OCI-LY7 (cell line): Measurements from ENCODE around the gene BRCA1. TPM values are rescaled to one million over a fixed set of nuclear protein-coding genes. Genes with fewer than 3 reads are reported as not detected.
"Not testable (repeated sequence)": the region's sequence is repeated elsewhere in the genome, so short reads cannot be mapped to it uniquely, and the experiment has no call there.

ENCODE experiments used
- BruUV-seq: library from RNA; stranded (reverse); fragments of 400-500 nt; replicated peaks from 2 replicates; lab custom pipeline; 2021; lab: Mats Ljungman, UMichigan
- CTCF ChIA-PET: fragments of 300-600 bp; sonication (Branson Sonifier 250); formaldehyde crosslinking; loops from one replicate; lab custom pipeline; 2022; ENCODE audit warnings: antibody characterized with exemption; ENCODE audit not compliant: unreplicated experiment; lab: Charles Lee
- POLR2A ChIA-PET: fragments of 300-600 bp; sonication (Branson Sonifier 250); formaldehyde crosslinking; loops from one replicate; lab custom pipeline; 2022; ENCODE audit warnings: antibody characterized with exemption; lab: Charles Lee
- DNase-seq: peaks from one replicate; pipeline ENCODE4 v3.0.0-alpha.2; 2015; ENCODE audit warnings: low spot score
- H2AFZ ChIP-seq: fragments of 200-600 bp; sonication (generic), shearing (Covaris generic); 2 replicates; pipeline ENCODE4 v1.6.1; 2014; ENCODE audit warnings: mild to moderate bottlenecking, antibody characterized with exemption, low read length, moderate library complexity
- H3K27ac ChIP-seq: fragments of 200-600 bp; sonication (generic); 2 replicates; pipeline ENCODE4 v1.5.1; 2014; ENCODE audit warnings: mixed run types, low read depth, mild to moderate bottlenecking, moderate library complexity, low read length, inconsistent platforms; ENCODE audit not compliant: poor library complexity, severe bottlenecking
- H3K36me3 ChIP-seq: fragments of 200-600 bp; sonication (generic); 2 replicates; pipeline ENCODE4 v1.6.1; 2014; ENCODE audit warnings: mild to moderate bottlenecking, antibody characterized with exemption, low read length, moderate library complexity, mixed read lengths; ENCODE audit not compliant: insufficient read depth
- H3K4me1 ChIP-seq: fragments of 200-600 bp; sonication (generic); 2 replicates; pipeline ENCODE4 v1.5.1; 2014; ENCODE audit warnings: mild to moderate bottlenecking, low read length; ENCODE audit not compliant: insufficient read depth, poor library complexity, severe bottlenecking
- H3K4me2 ChIP-seq: fragments of 200-600 bp; sonication (generic); 2 replicates; pipeline ENCODE4 v1.6.1; 2014; ENCODE audit warnings: mild to moderate bottlenecking, low read length
- H3K4me3 ChIP-seq: fragments of 200-600 bp; sonication (generic); 2 replicates; pipeline ENCODE4 v1.5.1; 2014; ENCODE audit warnings: mild to moderate bottlenecking, low read depth, low read length; ENCODE audit not compliant: poor library complexity, severe bottlenecking
- H3K79me2 ChIP-seq: fragments of 200-600 bp; sonication (generic); 2 replicates; pipeline ENCODE4 v1.6.1; 2016; ENCODE audit warnings: low read depth, mild to moderate bottlenecking, low read length, moderate library complexity, mixed read lengths; ENCODE audit not compliant: insufficient read depth
- H3K9me2 ChIP-seq: fragments of 200-600 bp; sonication (generic); 2 replicates; pipeline ENCODE4 v1.6.1; 2016; ENCODE audit warnings: mild to moderate bottlenecking, low read length, mixed read lengths; ENCODE audit not compliant: insufficient read depth
- H3K9me3 ChIP-seq: fragments of 200-600 bp; sonication (generic); 2 replicates; pipeline ENCODE4 v1.6.1; 2014; ENCODE audit warnings: mild to moderate bottlenecking, mixed run types, low read length, mixed read lengths
- H4K20me1 ChIP-seq: fragments of 200-600 bp; sonication (generic); 2 replicates; pipeline ENCODE4 v1.6.1; 2014; ENCODE audit warnings: mild to moderate bottlenecking, antibody characterized with exemption, low read length, moderate library complexity, mixed read lengths; ENCODE audit not compliant: insufficient read depth
- EZH2phosphoT487 ChIP-seq: fragments of 200-600 bp; sonication (generic); IDR thresholded peaks from 2 replicates; pipeline ENCODE4 v1.6.1; 2018; ENCODE audit warnings: low read depth, borderline replicate concordance, mild to moderate bottlenecking, mixed run types, antibody characterized with exemption, low read length, moderate library complexity, mixed read lengths
- intact Hi-C: fragments of 100-400 bp; cut with micrococcal nuclease; formaldehyde crosslinking; loops from one replicate; pipeline ENCODE4 v1.10.0; 2022; ENCODE audit not compliant: unreplicated experiment
- total RNA-seq, 2 experiments: library from RNA; depleted of rRNA in 1 of 2; stranded (reverse); fragments of >200 nt in 1 of 2; shearing (Covaris generic) in 1 of 2; gene quantifications; 2 replicates each; pipeline ENCODE4 v1.2.3, GENCODE V29; 2014 to 2022
- TF ChIP-seq, protein P1 (sequence below): fragments of 200-600 bp; sonication (generic); conservative IDR thresholded peaks from 2 replicates; pipeline ENCODE4 v1.5.1; 2014; ENCODE audit warnings: mild to moderate bottlenecking, antibody characterized with exemption, low read length, moderate library complexity, mixed read lengths

BRCA1 gene
- total RNA-seq, 2 experiments from 2014 or later = 112 to 135 TPM

DNA sequence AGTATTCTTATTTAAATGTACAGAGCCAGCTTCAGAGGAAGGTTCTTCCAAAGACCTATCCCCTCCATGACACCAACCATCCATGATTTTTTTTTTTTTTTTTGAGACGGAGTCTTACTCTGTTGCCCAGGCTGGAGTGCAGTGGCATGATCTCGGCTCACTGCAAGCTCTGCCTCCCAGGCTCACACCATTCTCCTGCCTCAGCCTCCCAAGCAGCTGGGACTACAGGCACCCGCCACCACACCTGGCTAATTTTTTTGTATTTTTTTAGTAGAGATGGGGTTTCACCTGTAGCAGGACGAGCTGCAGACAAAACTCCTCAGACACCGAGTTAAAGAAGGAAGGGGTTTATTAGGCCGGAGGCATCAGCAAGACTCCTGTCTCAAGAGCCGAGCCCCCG, 34.8 kb upstream of the BRCA1 start:
- BruUV-seq, H2AFZ ChIP-seq, DNase-seq, H3K4me3 ChIP-seq, H3K9me2 ChIP-seq, H3K36me3 ChIP-seq, H3K9me3 ChIP-seq, H4K20me1 ChIP-seq, H3K79me2 ChIP-seq, CTCF ChIA-PET, POLR2A ChIA-PET, H3K27ac ChIP-seq, H3K4me2 ChIP-seq, H3K4me1 ChIP-seq: not testable (repeated sequence)
- intact Hi-C loops = loop anchor here (1.0 kb wide), 1 partner anchor 35 kb away; the partner anchor contains the start of gene BRCA1

DNA sequence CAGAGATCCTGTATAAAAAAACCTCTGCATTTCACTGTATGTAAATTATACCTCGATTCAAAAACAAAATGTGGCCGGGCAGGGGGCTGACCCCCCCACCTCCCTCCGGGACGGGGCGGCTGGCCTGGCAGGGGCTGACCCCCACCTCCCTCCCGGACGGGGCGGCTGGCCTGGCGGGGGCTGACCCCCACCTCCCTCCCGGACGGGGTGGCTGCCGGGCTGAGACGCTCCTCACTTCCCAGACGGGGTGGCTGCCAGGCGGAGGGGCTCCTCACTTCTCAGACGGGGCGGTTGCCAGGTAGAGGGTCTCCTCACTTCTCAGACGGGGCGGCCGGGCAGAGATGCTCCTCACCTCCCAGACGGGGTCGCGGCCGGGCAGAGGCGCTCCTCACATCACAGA, 34.1 kb upstream of the BRCA1 start:
- BruUV-seq, H3K79me2 ChIP-seq, H3K27ac ChIP-seq, H3K9me2 ChIP-seq, CTCF ChIA-PET, H3K4me3 ChIP-seq, H3K4me1 ChIP-seq, H2AFZ ChIP-seq, DNase-seq, H4K20me1 ChIP-seq, H3K36me3 ChIP-seq, H3K4me2 ChIP-seq, H3K9me3 ChIP-seq: not testable (repeated sequence)
- POLR2A ChIA-PET = interaction anchor here (0.6 to 0.7 kb wide), 2 partner anchors 32 to 125 kb away, joined by 3 to 4 read pairs; no protein-coding TSS in a partner anchor
- intact Hi-C loops = loop anchor here (1.0 kb wide), 1 partner anchor 34 kb away; the partner anchor contains the start of gene BRCA1

DNA sequence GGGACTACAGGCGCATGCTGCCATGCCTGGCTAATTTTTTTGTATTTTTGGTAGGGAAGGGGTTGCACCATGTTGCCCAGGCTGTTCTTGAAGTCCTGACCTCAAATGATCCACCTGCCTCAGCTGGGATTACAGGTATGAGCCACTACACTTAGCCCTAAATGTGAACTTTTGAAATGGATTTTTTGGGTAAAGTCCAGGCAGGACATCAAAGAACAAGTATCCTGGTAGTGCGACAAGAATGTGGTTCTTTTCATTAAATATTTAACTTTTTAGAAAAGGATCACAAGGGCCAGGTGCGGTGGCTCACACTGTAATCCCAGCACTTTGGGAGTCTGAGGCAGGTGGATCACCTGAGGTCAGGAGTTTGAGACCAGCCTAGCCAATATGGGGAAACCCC, 30.5 kb upstream of the BRCA1 start:
- Histone ChIP-seq H3K9me2 (no peaks in the 10 kb centered on the region), H4K20me1 (no peaks in the 10 kb centered on the region), H3K9me3 (peaks cover 10% of the 10 kb centered on the region; the same call in 1 of the 2 replicates), H2AFZ (no peak overlapping the region), H3K4me3 (no peak overlapping the region), H3K4me2 (no peak overlapping the region), H3K36me3 (peaks cover 23% of the 10 kb centered on the region), H3K79me2 (no peaks in the 10 kb centered on the region), H3K4me1 (no peaks in the 10 kb centered on the region), H3K27ac (no peak overlapping the region)
- BruUV-seq = no TSS peak
- no peak for DNase-seq
- TF ChIP-seq EZH2phosphoT487 = no peak
- TF ChIP-seq, protein P1, sequence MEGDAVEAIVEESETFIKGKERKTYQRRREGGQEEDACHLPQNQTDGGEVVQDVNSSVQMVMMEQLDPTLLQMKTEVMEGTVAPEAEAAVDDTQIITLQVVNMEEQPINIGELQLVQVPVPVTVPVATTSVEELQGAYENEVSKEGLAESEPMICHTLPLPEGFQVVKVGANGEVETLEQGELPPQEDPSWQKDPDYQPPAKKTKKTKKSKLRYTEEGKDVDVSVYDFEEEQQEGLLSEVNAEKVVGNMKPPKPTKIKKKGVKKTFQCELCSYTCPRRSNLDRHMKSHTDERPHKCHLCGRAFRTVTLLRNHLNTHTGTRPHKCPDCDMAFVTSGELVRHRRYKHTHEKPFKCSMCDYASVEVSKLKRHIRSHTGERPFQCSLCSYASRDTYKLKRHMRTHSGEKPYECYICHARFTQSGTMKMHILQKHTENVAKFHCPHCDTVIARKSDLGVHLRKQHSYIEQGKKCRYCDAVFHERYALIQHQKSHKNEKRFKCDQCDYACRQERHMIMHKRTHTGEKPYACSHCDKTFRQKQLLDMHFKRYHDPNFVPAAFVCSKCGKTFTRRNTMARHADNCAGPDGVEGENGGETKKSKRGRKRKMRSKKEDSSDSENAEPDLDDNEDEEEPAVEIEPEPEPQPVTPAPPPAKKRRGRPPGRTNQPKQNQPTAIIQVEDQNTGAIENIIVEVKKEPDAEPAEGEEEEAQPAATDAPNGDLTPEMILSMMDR = no peak
- ChIA-PET CTCF (no interaction called here), POLR2A (no interaction called here)
- intact Hi-C loops = no loop called here

DNA sequence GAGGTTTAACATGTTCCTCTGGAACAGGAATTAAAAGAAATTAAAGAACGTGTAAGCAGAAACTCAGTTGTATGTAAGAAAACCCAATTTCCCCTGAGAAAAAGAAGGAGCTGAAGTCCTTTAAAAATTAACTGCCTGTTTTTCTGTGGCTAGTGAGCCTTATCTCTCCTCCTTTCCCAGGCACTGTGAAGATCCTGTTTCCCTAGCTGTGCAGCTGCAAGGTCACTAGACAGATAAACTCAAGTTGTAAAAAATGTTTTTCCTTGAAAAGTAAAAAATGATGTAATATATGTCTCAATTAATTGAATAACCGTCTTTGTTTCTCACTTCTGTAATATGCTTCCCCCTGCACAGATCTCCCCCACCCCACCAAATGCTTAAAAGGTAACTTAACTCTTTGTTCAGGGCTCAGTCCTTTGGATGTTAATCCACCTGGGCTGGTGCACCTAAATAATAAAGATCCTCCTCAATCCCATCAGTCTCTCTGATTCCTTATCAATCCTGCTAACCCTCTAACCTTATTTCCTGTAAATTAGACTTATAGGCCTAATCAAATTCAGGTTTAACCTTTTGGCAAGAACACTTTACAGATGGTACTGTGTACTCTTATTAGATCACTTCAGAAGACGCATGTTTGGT, 28.2 kb upstream of the BRCA1 start:
- H3K79me2 ChIP-seq, intact Hi-C loops, H3K4me2 ChIP-seq, H2AFZ ChIP-seq, H3K4me1 ChIP-seq, H3K9me2 ChIP-seq, H3K9me3 ChIP-seq, H3K4me3 ChIP-seq, H3K27ac ChIP-seq, H4K20me1 ChIP-seq, CTCF ChIA-PET, BruUV-seq: not testable (repeated sequence)
- POLR2A ChIA-PET = interaction anchor here (0.9 kb wide), 1 partner anchor 10 kb away, joined by 3 read pairs; no protein-coding TSS in a partner anchor
- peaks cover 23% of the 10 kb centered on the region for H3K36me3 ChIP-seq
- DNase-seq = peak; percentile 27
